Astrocyte (in vitro differentiated cells and primary cell): Measurements from ENCODE around the gene PDE6G. TPM values are rescaled to one million over a fixed set of nuclear protein-coding genes. Genes with fewer than 3 reads are reported as not detected.

ENCODE experiments used
- DNase-seq: peaks from one replicate; pipeline ENCODE4 v3.0.0-alpha.2; 2010; ENCODE audit warnings: low read depth
- FAIRE-seq: peaks from 2 replicates; lab custom pipeline; 2011; peaks lifted over from hg19 to GRCh38; lab: Jason Lieb, UNC
- H2AFZ ChIP-seq: 2 replicates; pipeline ENCODE4 v1.6.0; 2012; ENCODE audit warnings: low read depth, low read length, inconsistent platforms
- H3K27ac ChIP-seq: 2 replicates; pipeline ENCODE4 v1.5.1; 2011; ENCODE audit warnings: low read depth, low read length, inconsistent platforms
- H3K27me3 ChIP-seq: 2 replicates; pipeline ENCODE4 v1.6.0; 2011; ENCODE audit warnings: low read length, inconsistent platforms; ENCODE audit not compliant: insufficient read depth
- H3K36me3 ChIP-seq: 2 replicates; pipeline ENCODE4 v1.5.1; 2011; ENCODE audit warnings: low read length, inconsistent platforms; ENCODE audit not compliant: insufficient read depth
- H3K4me1 ChIP-seq: 2 replicates; pipeline ENCODE4 v1.5.1; 2011; ENCODE audit warnings: low read length, inconsistent platforms; ENCODE audit not compliant: insufficient read depth
- H3K4me2 ChIP-seq: 2 replicates; pipeline ENCODE4 v1.6.0; 2012; ENCODE audit warnings: low read length, inconsistent platforms
- H3K4me3 ChIP-seq: 2 replicates; pipeline ENCODE4 v1.5.1; 2011; ENCODE audit warnings: low read depth, mild to moderate bottlenecking, low read length, inconsistent platforms; ENCODE audit not compliant: insufficient read depth
- H3K79me2 ChIP-seq: 2 replicates; pipeline ENCODE4 v1.6.0; 2012; ENCODE audit warnings: mild to moderate bottlenecking, low read length, inconsistent platforms; ENCODE audit not compliant: insufficient read depth
- H3K9ac ChIP-seq: 2 replicates; pipeline ENCODE4 v1.6.0; 2012; ENCODE audit warnings: mild to moderate bottlenecking, low read length, inconsistent platforms
- H3K9me3 ChIP-seq: 2 replicates; pipeline ENCODE4 v1.5.1; 2012; ENCODE audit warnings: low read depth, mild to moderate bottlenecking, low read length, inconsistent platforms; ENCODE audit not compliant: insufficient read depth
- H4K20me1 ChIP-seq: 2 replicates; pipeline ENCODE4 v1.6.0; 2012; ENCODE audit warnings: low read length, inconsistent platforms; ENCODE audit not compliant: insufficient read depth
- H3K27ac Mint-ChIP-seq: one replicate; pipeline ENCODE4 v1.8.0; 2021; ENCODE audit warnings: mild to moderate bottlenecking, mixed read lengths; ENCODE audit not compliant: unreplicated experiment
- H3K27me3 Mint-ChIP-seq: one replicate; pipeline ENCODE4 v1.8.0; 2021; ENCODE audit warnings: low read depth, mixed read lengths; ENCODE audit not compliant: unreplicated experiment
- H3K36me3 Mint-ChIP-seq: one replicate; pipeline ENCODE4 v1.8.0; 2021; ENCODE audit warnings: low read depth, mixed read lengths; ENCODE audit not compliant: unreplicated experiment
- H3K4me1 Mint-ChIP-seq: one replicate; pipeline ENCODE4 v1.8.0; 2021; ENCODE audit warnings: low read depth, mixed read lengths; ENCODE audit not compliant: unreplicated experiment
- H3K4me3 Mint-ChIP-seq: one replicate; pipeline ENCODE4 v1.8.0; 2021; ENCODE audit warnings: mild to moderate bottlenecking, moderate library complexity, mixed read lengths; ENCODE audit not compliant: unreplicated experiment
- H3K9me3 Mint-ChIP-seq: one replicate; pipeline ENCODE4 v1.8.0; 2021; ENCODE audit warnings: mild to moderate bottlenecking, mixed read lengths; ENCODE audit not compliant: unreplicated experiment
- EZH2 ChIP-seq: IDR thresholded peaks from 2 replicates; pipeline ENCODE4 v1.6.1; 2012; ENCODE audit warnings: mild to moderate bottlenecking, low read length, inconsistent platforms; ENCODE audit not compliant: insufficient read depth
- total RNA-seq: library from RNA; stranded (reverse); gene quantifications from 2 replicates; pipeline ENCODE4 v1.2.1, GENCODE V29; 2021
- TF ChIP-seq, protein P1 (sequence below): IDR thresholded peaks from 2 replicates; pipeline ENCODE4 v1.5.1; 2011; ENCODE audit warnings: low read depth, mild to moderate bottlenecking, inconsistent platforms, low read length, moderate library complexity; ENCODE audit not compliant: insufficient read depth

The PDE6G gene
- total RNA-seq, 1 donor from 2014 or later: not detected

DNA sequence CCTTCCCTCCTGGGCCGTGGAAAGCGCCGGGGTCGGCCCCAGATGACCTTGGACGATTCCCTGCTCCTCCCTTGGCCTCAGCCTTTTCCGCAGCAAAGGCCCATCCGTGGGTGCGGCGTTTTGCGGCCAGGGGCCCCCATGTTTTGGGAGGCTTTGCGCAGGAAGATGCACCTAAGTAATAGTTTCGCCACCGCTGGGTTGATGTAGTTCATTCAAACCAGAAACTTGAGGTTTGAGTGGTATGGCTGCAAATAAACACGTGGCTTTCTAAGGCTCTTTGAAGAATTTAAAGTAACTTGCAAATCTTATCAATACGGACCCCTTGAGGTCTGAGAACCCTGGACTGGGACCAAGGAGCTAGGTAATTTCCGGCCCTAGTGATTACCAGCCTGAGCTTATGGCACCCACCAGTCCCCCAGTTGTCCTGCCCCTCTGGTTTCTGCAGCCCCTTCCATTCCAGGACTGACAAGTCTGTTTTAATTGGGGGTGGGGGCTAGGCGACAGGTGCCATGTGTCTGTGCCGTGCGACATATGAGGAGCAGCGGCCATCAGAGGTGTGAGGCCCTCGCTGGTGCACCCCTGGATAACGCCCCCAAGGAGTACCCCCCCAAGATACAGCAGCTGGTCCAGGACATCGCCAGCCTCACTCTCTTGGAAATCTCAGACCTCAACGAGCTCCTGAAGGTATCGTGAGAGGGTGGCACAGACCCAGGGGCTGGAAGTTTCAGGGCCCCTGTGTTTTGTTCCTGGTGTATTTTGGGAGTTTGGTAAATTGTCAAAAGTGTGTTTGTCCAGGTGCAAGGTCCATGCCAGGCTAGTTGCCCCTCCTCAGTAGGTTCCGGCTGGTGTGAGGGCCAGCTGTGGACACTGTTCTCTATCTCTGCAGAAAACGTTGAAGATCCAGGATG is 47.7 kb upstream of the PDE6G start:
- Histone ChIP-seq H4K20me1 (peaks cover 65% of the 10 kb centered on the region), H3K9ac (peak overlapping the region; percentile 95), H3K79me2 (peaks cover 64% of the 10 kb centered on the region), H3K4me3 (peak overlapping the region; percentile 80), H3K4me1 (peaks cover 29% of the 10 kb centered on the region), H3K27me3 (no peaks in the 10 kb centered on the region), H3K36me3 (peaks cover 19% of the 10 kb centered on the region), H2AFZ (peak overlapping the region; percentile 78), H3K4me2 (peak overlapping the region; percentile 94), H3K27ac (peak overlapping the region; percentile 95), H3K9me3 (no peaks in the 10 kb centered on the region)
- TF ChIP-seq EZH2: no peak
- TF ChIP-seq, protein P1, sequence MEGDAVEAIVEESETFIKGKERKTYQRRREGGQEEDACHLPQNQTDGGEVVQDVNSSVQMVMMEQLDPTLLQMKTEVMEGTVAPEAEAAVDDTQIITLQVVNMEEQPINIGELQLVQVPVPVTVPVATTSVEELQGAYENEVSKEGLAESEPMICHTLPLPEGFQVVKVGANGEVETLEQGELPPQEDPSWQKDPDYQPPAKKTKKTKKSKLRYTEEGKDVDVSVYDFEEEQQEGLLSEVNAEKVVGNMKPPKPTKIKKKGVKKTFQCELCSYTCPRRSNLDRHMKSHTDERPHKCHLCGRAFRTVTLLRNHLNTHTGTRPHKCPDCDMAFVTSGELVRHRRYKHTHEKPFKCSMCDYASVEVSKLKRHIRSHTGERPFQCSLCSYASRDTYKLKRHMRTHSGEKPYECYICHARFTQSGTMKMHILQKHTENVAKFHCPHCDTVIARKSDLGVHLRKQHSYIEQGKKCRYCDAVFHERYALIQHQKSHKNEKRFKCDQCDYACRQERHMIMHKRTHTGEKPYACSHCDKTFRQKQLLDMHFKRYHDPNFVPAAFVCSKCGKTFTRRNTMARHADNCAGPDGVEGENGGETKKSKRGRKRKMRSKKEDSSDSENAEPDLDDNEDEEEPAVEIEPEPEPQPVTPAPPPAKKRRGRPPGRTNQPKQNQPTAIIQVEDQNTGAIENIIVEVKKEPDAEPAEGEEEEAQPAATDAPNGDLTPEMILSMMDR: no peak
- H3K9me3 Mint-ChIP-seq: no peaks in the 10 kb centered on the region
- FAIRE-seq (no peak), DNase-seq (no peak)
- peak overlapping the region; percentile 87 for H3K4me3 Mint-ChIP-seq
- H3K27ac Mint-ChIP-seq: peak overlapping the region; percentile 4
- peaks cover 12% of the 10 kb centered on the region for H3K4me1 Mint-ChIP-seq
- peaks cover 18% of the 10 kb centered on the region for H3K36me3 Mint-ChIP-seq
- H3K27me3 Mint-ChIP-seq: no peaks in the 10 kb centered on the region

GRCh38 chr17:81702934-81703746 is 46.8 kb upstream of the PDE6G start, which contains the start of gene MRPL12:
Gene MRPL12, plus strand, starts transcription at chr17:81703367. Its CDS starts 135 bp downstream, at chr17:81703502.
- no peak for TF ChIP-seq EZH2
- TF ChIP-seq, protein P1: no peak
- Histone ChIP-seq H3K36me3 (peaks cover 25% of the 10 kb centered on the region), H4K20me1 (peaks cover 67% of the 10 kb centered on the region), H3K27ac (peak within 1 kb of the TSS; percentile 95), H3K4me1 (peaks cover 29% of the 10 kb centered on the region), H3K4me3 (peak within 1 kb of the TSS; percentile 80), H2AFZ (peak within 1 kb of the TSS; percentile 78), H3K9me3 (no peaks in the 10 kb centered on the region), H3K9ac (peak within 1 kb of the TSS; percentile 95), H3K79me2 (peaks cover 72% of the 10 kb centered on the region), H3K27me3 (no peaks in the 10 kb centered on the region), H3K4me2 (peak within 1 kb of the TSS; percentile 94)
- peak within 1 kb of the TSS; percentile 90 for H3K27ac Mint-ChIP-seq
- DNase-seq (peak; percentile 79), FAIRE-seq (no peak)
- no peaks in the 10 kb centered on the region for H3K27me3 Mint-ChIP-seq
- H3K4me1 Mint-ChIP-seq: peaks cover 12% of the 10 kb centered on the region
- peak within 1 kb of the TSS; percentile 93 for H3K4me3 Mint-ChIP-seq
- no peaks in the 10 kb centered on the region for H3K9me3 Mint-ChIP-seq
- H3K36me3 Mint-ChIP-seq: peaks cover 20% of the 10 kb centered on the region
